DND-41 (cell line): ENCODE data around the gene RSBN1L.

Source experiments
- ATAC-seq: fragments of 200-7000 bp; cut with Tn5 transposase; 3 replicates; pipeline ENCODE4 v1.9.1; 2021; ENCODE audit warnings: low read depth; ENCODE audit not compliant: insufficient read depth
- DNase-seq: peaks from one replicate; pipeline ENCODE4 v3.0.0-alpha.2; 2020
- H2AFZ ChIP-seq: 2 replicates; pipeline ENCODE4 v1.6.0; 2012; ENCODE audit warnings: low read depth, low read length
- H3K27ac ChIP-seq: 2 replicates; pipeline ENCODE4 v1.5.1; 2012; ENCODE audit warnings: low read length, inconsistent platforms
- H3K27me3 ChIP-seq: fragments of 200-600 bp; sonication (generic); 2 replicates; pipeline ENCODE4 v1.6.0; 2012; ENCODE audit warnings: low read length, mild to moderate bottlenecking, inconsistent platforms; ENCODE audit not compliant: insufficient read depth, poor library complexity
- H3K36me3 ChIP-seq: 2 replicates; pipeline ENCODE4 v1.5.1; 2012; ENCODE audit warnings: low read length, inconsistent platforms; ENCODE audit not compliant: insufficient read depth
- H3K4me1 ChIP-seq: 2 replicates; pipeline ENCODE4 v1.5.1; 2012; ENCODE audit warnings: mild to moderate bottlenecking, low read length; ENCODE audit not compliant: insufficient read depth
- H3K4me2 ChIP-seq: 2 replicates; pipeline ENCODE4 v1.6.0; 2012; ENCODE audit warnings: mild to moderate bottlenecking, moderate library complexity, low read length, inconsistent platforms; ENCODE audit not compliant: insufficient read depth
- H3K4me3 ChIP-seq, 2 experiments: fragments of 200-600 bp in 1 of 2; shearing (Covaris generic) in 1 of 2; 2 replicates each; pipeline ENCODE4 v1.5.1; 2012 to 2016; ENCODE audit warnings: inconsistent platforms in 2 of 2, low read length in 2 of 2, mild to moderate bottlenecking in 2 of 2, low read depth in 1 of 2, moderate library complexity in 1 of 2
- H3K79me2 ChIP-seq: 2 replicates; pipeline ENCODE4 v1.6.0; 2012; ENCODE audit warnings: low read length, inconsistent platforms; ENCODE audit not compliant: insufficient read depth
- H3K9ac ChIP-seq: 2 replicates; pipeline ENCODE4 v1.6.0; 2012; ENCODE audit warnings: low read depth, mild to moderate bottlenecking, inconsistent platforms, low read length, moderate library complexity
- H3K9me3 ChIP-seq: 2 replicates; pipeline ENCODE4 v1.5.1; 2012; ENCODE audit warnings: low read length, moderate library complexity, mild to moderate bottlenecking, inconsistent platforms; ENCODE audit not compliant: insufficient read depth, severe bottlenecking
- H4K20me1 ChIP-seq: 2 replicates; pipeline ENCODE4 v1.6.0; 2012; ENCODE audit warnings: low read length; ENCODE audit not compliant: insufficient read depth
- EZH2 ChIP-seq: IDR thresholded peaks from 3 replicates; pipeline ENCODE4 v1.6.1; 2012; ENCODE audit warnings: borderline replicate concordance, low read depth, mild to moderate bottlenecking, moderate library complexity, low read length, inconsistent platforms; ENCODE audit not compliant: severe bottlenecking
- TF ChIP-seq, protein P1 (sequence below): IDR thresholded peaks from 2 replicates; pipeline ENCODE4 v1.5.1; 2012; ENCODE audit warnings: borderline replicate concordance, low read length, moderate library complexity, mild to moderate bottlenecking; ENCODE audit not compliant: poor library complexity, severe bottlenecking; ENCODE audit errors: extremely low read depth

The RSBN1L gene

DNA sequence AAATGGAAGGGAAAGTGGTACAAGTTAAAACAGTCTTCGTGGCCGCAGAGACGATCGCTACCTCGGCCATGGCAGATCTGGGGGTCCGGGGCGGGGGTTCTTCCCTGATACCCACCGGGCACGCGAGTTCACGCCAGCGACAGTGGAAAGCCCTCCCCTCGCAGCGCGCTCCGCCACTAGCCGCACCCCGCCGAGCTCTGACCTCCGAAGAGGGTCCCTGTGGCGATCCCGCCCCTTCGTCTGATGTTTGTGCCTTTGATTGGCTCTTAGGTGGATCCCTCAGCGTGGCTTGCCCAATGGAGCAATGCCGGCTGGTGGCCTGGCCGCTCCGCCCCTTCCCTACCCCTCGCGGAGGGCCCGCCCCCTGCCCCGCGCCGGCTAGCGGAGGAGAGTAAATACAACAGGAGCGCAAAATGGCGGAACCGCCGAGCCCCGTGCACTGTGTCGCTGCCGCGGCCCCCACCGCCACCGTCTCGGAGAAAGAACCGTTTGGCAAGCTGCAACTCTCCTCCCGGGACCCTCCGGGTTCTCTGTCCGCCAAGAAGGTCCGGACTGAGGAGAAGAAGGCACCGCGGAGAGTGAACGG, at the start of gene RSBN1L:
Gene RSBN1L, plus strand, starts transcription at position 403 of the 586 bp plus-strand sequence. Its CDS starts 11 bp downstream, at position 414.
- TF ChIP-seq, protein P1, sequence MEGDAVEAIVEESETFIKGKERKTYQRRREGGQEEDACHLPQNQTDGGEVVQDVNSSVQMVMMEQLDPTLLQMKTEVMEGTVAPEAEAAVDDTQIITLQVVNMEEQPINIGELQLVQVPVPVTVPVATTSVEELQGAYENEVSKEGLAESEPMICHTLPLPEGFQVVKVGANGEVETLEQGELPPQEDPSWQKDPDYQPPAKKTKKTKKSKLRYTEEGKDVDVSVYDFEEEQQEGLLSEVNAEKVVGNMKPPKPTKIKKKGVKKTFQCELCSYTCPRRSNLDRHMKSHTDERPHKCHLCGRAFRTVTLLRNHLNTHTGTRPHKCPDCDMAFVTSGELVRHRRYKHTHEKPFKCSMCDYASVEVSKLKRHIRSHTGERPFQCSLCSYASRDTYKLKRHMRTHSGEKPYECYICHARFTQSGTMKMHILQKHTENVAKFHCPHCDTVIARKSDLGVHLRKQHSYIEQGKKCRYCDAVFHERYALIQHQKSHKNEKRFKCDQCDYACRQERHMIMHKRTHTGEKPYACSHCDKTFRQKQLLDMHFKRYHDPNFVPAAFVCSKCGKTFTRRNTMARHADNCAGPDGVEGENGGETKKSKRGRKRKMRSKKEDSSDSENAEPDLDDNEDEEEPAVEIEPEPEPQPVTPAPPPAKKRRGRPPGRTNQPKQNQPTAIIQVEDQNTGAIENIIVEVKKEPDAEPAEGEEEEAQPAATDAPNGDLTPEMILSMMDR, result peak; percentile 49
- TF ChIP-seq EZH2, result no peak
- Histone ChIP-seq H3K27me3 (no peaks in the 10 kb centered on the region), H3K9ac (peak within 1 kb of the TSS; percentile 99), H3K4me3 (peak within 1 kb of the TSS; percentile 91 to 98), H3K4me2 (peak within 1 kb of the TSS; percentile 91), H3K9me3 (no peaks in the 10 kb centered on the region), H2AFZ (peak within 1 kb of the TSS; percentile 100), H4K20me1 (peaks cover 33% of the 10 kb centered on the region), H3K27ac (peak within 1 kb of the TSS; percentile 99), H3K79me2 (peaks cover 80% of the 10 kb centered on the region), H3K4me1 (peaks cover 55% of the 10 kb centered on the region), H3K36me3 (peaks cover 7% of the 10 kb centered on the region)
- peak; percentile 94 for ATAC-seq
- DNase-seq, result peak; percentile 99

DNA sequence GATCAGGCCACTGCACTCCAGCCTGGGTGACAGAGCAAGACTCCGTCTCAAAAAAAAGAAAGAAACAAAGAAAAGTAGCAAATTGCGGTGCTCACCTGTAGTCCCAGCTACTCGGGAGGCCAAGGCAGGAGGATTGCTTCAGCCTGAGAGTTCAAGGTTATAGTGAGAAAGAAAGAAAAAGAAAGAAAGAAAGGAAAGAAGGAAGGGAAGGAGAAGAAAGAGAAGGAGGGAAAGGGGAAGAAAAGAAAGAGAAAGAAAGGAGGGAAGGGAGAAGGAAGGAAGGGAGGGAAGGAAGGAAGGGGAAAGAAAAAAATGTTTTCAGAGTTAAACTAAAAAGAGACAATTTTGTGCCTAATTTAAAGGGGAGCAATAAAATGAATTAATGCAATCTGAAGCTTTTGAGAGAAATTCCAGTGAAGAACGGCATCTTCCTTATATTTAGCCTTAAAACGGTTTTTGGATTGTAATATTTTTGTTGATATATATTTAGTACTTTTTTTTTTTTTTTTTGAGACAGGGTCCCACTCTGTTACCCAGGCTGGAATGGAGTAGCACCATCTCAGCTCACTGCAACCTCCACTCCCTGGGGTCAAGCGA, 47.4 kb upstream of the RSBN1L start:
- Histone ChIP-seq H3K4me1 (no peaks in the 10 kb centered on the region), H3K79me2 (no peaks in the 10 kb centered on the region), H3K4me2 (no peak overlapping the region), H3K27ac (no peak overlapping the region), H4K20me1 (no peaks in the 10 kb centered on the region), H3K9me3 (no peaks in the 10 kb centered on the region), H2AFZ (no peak overlapping the region), H3K9ac (no peak overlapping the region), H3K27me3 (no peaks in the 10 kb centered on the region), H3K4me3 (no peak overlapping the region), H3K36me3 (no peaks in the 10 kb centered on the region)
- ATAC-seq (no peak), DNase-seq (no peak)
- no peak for TF ChIP-seq EZH2
- TF ChIP-seq, protein P1, result no peak

DNA sequence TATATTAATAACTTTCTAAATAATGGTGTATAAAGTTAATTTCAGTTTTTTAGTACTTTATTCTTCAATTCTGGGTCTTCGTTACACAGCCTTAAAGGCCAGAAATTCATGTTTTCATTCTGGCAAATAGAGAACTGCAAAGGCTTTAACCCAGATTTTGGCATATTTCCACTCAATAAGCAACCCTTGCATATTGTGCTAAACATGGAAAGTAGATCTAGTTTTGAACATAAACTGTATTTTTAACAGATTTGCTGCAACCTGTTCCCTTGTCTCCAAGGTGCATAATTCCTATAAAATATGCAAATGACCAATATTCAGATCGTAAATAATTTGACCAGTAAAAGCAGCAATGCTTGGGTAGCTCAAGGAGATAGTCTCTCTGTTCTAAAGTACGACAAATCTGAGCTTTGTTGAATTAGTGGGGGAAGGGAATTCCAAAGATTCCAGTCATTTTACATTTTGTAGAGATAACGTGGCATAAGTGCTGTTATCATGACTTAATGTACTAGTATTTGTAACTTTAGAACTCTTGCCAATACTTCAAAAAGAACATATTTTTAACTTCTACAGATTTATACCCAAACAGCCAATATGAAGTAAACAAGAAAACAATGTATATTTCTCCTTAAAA, 46.4 kb upstream of the RSBN1L start:
- H3K4me1 ChIP-seq, result no peaks in the 10 kb centered on the region
- ATAC-seq, result no peak
- H3K4me3 ChIP-seq, result no peak overlapping the region
- H3K27me3 ChIP-seq, result no peaks in the 10 kb centered on the region
- no peaks in the 10 kb centered on the region for H3K79me2 ChIP-seq
- no peaks in the 10 kb centered on the region for H3K9me3 ChIP-seq
- TF ChIP-seq, protein P1, result no peak
- no peak for TF ChIP-seq EZH2
- H3K36me3 ChIP-seq, result no peaks in the 10 kb centered on the region
- H3K27ac ChIP-seq, result no peak overlapping the region
- no peaks in the 10 kb centered on the region for H4K20me1 ChIP-seq
- DNase-seq, result no peak
- no peak overlapping the region for H3K9ac ChIP-seq
- H3K4me2 ChIP-seq, result no peak overlapping the region
- no peak overlapping the region for H2AFZ ChIP-seq
